Limb (tissue), 2 donors: ENCODE measurements around the gene PLA2G6.
"Not testable (repeated sequence)": the region's sequence is repeated elsewhere in the genome, so short reads cannot be mapped to it uniquely, and the experiment has no call there.

Source experiments
- DNase-seq, 2 donors: peaks; one replicate each; pipeline ENCODE4 v3.0.0-alpha.2; 2016; ENCODE audit errors: extremely low spot score in 2 of 2

Gene PLA2G6

DNA sequence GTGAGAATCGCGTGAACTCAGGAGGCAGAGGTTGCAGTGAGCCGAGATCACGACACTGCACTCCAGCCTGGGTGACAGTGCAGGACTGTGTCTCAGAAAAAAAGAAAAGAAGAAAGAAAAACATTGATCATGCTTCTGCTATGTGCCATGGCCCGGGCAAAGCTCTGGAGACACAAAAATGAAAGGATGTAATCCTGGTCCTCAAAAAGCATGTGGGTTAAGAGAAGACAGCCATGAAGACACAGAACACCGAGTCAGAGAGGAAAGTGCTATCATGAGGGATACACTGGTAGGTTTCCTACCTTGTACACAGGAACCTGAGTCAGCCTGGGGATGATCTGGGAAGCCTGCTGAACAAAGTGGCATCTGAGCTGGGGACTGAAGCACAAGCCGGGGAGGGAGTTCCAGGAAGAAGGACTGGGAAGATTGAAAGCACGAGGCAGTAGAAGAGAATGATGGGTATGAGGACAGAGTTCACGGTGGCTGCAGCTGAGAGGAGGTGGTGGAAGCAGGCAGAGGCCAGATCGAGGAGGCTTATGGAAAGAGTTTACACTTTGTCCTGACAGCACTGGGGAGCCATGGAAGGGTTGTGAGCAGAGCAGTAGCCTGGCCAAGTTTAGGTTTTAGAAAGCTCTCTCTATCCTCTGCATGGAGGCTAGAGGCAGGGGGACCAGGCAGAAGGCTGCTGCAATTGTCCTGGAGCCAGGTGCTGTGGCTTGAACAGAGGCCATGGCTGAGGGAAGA lies 10.3 kb upstream of the PLA2G6 start:
- no peak for DNase-seq

DNA sequence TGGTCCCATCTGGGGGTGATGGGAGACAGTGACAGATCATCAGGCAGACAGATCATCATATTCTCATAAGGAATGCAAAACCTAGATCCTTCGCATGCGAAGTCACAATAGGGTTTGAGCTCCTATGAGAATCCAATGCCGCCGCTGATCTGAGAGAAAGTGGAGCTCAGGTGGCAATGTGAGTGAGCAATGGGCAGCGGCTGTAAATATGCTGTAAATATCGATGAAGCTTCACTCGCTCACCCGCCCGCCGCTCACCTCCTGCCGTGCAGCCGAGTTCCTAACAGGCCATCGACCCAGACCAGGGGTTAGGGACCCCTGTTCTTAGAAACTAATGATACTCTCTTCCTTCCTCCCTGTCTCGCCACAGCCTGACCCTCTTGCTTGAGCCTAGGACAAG lies 9.4 kb upstream of the PLA2G6 start:
- peak in 1 of 2 donors; percentile 17 for DNase-seq

DNA sequence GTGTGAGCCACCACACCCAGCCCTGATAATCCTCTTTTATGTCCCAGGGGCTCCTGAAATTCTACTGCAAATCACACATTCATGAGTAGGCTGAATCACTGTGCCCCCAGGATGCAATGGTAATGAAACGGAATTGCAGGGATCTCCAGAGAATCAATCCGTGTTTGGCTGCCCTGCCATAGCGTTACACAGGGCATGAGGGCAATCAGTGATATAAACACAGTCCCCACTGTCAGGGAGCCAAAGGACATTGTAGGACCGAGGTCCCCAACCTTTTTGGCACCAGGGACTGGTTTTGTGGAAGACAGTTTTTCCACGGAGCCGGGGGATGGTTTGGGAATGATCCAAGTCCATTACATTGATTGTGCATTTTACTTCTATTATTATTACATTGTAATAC lies 9.0 kb upstream of the PLA2G6 start:
- no peak for DNase-seq

DNA sequence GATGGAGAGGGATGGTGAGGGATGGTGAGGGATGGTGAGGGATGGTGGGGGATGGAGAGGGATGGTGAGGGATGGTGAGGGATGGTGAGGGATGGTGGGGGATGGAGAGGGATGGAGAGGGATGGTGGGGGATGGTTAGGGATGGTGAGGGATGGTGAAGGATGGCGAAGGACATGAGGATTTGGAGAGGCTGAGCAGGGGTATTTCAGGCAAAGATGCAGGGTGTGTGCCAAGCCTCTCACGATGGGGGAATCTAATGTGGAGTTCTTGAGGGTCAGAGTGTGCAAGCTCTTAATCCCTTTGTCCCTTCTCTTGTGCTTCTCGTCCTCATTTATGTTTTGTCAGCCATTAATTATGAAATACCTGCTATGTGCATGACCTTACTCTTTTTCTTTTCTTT lies 7.5 kb upstream of the PLA2G6 start:
- no peak for DNase-seq

DNA sequence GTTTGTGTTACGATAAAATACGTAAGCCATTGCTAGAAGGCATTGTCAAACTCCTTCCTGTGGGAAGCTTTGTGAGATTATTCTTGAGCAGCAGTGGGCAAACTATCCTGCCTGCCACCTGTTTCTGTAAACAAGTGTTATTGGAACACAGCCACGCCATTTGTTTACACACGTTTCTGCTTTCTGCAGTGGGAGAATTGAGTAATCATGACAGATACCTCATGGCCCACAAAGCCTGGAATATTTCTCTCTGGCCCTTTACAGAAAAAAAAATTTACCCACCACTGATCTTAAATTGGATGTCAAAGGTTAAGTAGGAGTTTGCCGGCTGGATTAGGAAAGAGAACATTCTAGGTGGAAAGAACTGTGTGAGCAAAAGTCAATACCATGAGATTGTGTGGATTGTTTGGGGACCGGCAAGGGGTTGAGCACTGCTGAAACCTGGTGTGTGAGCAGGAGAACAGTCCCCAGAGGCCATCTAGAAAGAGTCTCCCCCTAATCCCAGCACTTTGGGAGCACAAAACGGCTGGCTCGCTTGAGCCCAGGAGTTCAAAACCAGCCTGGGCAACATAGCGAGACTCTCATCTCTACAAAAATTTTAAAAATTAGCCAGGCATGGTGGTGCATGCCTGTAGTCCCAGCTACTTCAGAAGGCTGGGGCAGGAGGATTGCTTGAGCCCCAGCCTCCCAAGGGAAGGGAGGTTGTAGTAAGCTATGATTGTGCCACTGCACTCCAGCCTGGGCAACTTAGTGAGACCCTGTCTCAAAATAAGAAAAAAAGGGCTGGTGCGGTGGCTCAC lies 6.0 kb upstream of the PLA2G6 start:
- DNase-seq = no peak

DNA sequence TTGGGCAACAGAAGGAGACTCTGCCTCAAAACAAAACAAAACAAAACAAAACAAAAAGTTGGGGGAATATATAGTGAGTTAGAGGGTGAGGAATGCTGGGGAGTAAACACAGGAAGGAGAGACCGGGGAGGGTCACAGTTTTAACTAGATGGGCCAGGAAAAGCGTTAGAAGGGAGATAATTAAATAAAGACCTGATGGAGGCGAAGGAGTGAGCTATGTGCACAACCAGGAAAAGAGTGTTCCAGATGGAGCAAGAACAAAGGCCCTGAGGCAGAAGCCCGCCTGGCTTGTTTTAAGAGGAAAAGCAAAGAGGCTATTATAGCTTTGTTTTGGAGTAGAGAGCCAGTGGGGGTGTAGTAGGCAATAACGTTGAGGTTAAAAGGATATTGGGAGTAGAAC lies 4.8 kb upstream of the PLA2G6 start:
- no peak for DNase-seq

DNA sequence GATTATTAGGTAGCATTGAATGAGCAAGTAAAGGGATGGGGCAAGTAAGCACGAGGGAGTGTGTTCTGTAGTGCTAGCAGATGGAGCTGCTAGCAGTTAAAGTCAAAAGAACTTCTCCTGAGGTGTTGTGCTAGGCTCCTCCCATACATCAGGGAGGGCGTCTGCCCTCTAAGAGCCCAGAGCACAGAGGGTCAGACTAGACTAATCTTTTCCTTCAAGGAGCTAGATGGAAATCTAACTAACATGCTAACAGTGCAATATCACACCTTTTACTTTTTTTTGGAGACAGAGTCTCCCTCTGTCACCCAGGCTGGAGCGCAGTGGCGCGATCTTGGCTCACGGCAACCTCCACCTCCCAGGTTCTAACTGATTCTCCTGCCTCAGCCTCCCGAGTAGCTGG lies 3.2 kb upstream of the PLA2G6 start:
- DNase-seq = no peak

DNA sequence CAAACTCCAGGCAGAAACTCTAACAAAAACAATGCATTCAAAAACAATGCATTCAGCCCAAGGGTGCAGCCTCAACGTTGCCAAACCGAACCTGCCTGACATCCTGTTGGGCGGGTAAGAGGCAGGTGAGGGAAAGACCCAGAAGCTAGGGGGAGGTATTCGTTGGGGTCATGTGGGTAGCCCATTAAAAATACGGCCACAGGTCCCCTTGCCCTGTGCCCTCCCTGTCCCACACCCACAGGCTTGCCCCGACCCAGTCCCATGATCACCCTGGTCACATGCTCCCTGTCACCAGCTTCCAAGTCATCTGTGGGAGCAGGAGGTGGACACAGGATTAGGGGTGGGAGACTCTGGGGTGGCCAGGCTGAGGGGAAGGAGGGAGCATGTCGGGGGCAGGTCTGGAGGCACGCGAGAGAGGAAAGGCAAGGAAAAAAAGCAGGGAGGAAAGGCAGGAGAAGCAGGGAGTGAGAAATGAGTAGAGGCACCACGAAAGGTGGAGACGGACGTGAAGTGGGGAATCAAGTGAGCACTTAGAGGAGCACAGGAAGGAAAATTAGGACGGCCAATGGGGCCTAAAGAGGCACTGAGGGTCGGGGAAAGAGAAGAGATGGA lies 683 bp downstream of the PLA2G6 start:
- DNase-seq = no peak

DNA sequence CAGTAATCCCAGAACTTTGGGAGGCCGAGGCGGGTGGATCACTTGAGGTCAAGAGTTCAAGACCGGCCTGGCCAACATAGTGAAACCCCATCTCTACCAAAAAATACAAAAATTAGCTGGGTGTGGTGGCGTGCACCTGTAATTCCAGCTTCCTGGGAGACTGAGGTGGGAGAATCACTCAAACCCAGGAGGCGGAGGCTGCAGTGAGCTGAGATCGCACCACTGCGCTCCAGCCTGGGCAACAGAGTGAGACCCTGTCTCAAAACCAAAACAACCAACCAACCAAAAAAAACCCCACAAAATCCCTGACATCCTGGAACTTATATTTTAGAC lies 3.1 kb downstream of the PLA2G6 start:
- not testable (repeated sequence) for DNase-seq

DNA sequence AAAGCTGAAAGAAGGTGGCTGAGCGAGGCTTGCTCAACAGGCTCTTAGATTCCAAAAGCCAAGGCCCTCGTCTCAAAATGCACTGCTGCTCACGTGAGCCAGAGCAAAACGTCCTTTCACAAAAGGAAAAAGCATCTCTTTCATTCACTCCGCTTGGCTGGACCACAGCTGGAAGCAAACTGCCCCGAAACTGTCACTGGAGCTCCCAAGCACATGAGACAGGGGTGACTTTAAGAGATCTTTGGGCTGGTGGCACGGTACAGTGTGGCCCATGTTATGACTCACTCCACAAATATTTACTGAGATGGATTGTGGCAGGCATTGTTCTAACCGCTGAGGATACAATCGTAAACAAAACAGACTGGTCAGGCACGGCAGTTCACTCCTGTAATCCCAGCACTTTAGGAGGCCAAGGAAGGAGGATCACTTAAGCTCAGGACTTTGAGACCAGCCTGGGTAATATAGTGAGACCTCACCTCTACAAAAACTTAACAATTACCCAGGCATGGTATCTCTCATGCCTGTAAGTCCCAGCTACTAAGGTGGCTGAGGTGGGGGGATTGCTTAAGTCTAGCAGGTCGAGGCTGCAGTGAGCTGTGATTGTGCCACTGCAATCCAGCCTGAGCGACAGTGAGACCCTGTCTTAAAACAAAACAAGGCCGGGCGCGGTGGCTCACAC lies 3.6 kb downstream of the PLA2G6 start:
- no peak for DNase-seq

DNA sequence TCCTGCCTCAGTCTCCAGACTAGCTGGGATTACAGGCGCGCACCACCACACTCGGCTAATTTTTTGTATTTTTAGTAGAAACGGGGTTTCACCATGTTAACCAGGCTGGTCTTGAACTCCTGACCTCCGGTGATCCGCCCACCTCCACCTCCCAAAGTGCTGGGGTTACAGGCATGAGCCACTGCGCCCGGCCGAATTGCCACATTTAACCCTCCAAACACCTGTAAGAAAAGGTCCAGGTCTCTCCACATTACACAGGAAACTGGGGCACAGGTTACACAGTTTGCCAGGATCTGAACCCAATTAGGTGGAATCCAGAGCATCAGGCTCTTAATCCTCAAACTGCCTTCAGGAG lies 4.1 kb downstream of the PLA2G6 start:
- DNase-seq = not testable (repeated sequence)

DNA sequence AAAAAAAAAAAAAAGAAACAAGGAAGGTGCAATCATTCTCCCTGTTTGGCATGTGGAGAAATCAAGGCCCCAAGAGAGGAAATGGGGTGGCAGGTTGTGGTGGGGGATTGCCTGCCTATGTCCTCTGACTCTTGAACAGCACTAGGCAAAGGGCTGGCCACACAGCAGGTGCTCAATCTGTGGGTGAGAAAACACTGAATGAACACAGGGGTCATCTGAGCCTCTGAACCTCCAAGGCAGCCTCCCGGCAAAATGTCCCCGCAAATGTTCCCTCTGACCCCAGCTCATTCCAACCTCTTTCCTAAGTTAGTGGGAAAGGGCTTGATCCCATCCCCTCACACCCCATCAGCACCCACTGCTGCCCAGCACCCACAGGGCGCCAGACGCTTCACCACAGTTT lies 4.6 kb downstream of the PLA2G6 start:
- no peak for DNase-seq

DNA sequence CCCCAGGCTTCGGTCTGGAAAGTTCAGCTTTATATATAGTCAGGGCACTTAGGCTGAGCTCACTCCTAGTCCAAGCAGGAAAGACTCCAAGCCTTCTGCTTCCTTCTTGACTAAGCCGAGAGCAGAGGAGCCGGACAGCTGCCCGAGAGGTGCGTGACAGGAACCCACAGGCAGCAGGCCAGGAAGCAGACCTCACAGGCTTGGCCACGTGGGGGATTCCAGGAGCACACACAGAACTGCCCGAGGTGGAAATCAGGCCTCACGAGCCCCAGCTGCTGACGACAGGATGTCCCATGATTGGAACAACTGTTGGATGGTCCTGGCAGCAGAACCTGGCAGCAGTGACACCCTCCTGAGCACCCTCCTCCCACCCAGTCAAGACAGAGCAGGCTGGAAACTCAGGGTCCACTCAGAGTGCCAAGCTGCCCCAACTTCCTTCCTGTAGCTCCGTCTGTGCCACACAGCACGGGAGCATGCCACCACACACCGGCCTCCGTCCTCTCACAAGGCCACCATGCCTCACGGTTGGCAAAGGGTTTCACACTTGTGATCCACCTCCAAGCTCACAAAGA lies 5.4 kb downstream of the PLA2G6 start:
- DNase-seq = peak in 1 of 2 donors; percentile 46

DNA sequence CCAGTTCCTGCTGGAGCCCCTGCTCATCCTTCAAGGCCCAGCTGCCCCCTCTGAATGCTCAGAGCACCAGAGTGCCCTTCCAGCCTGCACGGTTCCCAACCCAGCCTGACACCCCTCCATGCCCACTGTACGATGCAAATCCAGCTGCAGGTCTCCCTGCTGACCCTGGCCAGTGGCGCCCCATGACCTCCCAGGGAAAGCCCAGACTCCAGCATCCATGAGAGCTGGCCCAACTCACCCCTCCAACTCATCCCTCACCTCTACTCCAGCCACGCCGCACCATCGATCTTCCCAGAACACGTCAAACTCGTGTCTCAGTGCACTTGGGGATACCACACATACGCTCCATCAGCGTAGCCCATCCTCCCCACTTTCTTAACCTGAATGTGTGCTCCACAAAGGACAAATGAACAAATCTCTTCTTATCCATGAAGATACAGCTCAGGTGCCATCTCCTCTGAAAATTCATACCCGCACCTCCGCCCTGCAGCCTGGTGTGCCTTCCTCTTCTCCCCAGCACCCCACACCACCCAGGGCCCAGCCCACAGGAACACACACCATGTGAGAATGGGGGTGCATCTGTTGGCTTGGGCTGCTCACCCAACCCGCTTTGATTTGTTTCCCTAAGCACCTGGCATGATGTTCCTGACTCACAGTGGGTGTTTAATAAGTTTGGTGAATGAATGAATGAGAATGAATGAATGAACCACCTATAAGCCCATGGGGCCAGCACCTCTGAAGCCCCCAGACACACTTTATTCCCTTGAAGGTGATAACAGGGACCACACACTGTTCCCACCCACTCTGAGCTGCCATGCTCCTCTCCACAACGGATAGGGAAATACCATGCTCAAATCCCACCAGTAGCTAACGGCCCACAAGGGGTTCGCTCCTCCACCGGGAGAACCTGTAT lies 6.2 kb downstream of the PLA2G6 start:
- DNase-seq = no peak

DNA sequence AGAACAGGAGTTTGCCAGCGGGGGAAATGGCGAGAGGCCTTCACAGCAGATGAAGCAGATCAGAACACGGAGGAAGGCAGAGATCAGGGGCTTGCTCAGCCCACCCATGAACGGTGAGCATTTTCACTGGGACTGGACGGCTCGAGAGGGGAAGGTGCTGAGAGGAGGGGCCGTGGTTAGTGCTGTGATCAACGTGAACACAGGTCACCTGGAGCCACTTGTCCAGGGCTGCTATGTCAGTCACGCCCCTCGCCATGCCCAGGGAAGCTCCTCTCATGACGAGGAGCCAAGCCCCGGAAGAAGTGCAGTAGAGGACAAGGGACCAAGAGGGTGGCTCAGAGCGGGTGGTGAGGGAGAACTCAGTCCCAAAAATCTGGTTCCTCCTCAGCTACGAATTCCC lies 7.0 kb downstream of the PLA2G6 start:
- DNase-seq = no peak

DNA sequence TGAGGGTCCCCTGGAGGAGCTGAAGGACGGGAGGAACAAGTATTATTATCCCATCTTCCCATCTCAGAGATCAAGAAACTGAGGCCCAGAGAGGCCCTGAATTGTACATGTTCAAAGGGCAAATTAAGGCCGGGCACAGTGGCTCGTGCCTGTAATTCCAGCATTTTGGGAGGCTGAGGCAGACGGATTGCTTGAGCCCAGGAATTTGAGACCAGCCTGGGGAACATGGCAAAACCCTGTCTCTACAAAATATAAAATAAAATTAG lies 8.1 kb downstream of the PLA2G6 start:
- DNase-seq = no peak

DNA sequence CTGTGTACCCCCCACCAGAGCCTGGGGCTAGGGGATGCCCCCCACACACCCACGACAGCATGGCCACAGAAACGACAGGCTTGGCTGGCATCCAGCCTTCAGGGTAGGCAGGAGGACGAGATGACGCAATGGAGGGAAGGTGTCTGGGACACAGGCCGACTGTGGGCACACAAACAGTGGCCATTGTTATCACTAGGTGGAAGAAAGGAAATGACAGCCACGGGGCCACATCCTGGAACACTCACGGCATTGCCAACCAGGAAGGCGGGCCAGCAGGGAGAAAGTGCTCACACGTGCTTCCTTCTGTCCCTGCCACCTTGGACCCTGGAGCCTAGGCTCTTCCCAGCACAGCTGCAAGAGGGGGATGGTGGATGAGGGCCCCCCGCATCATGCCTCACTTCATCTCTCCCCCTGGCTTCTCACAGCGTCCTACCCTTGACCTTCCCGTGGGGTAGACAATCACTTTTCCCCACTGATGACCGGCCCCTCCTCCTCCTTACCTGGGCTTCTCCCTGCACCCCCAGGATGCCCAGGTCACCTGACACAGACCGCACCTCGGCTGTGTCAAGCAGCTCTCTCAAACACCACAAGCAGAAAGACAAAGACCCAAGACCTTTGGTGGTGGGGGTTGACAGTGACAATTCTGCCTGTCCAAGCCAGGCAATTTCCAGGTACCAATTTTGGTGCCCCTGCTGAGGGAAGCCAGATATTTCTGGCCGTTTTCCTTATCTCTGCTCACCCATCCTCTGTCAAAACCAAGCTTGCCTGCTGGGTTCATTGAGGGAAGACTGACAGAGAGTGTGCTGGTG lies 8.6 kb downstream of the PLA2G6 start:
- peak in 1 of 2 donors; percentile 64 for DNase-seq

DNA sequence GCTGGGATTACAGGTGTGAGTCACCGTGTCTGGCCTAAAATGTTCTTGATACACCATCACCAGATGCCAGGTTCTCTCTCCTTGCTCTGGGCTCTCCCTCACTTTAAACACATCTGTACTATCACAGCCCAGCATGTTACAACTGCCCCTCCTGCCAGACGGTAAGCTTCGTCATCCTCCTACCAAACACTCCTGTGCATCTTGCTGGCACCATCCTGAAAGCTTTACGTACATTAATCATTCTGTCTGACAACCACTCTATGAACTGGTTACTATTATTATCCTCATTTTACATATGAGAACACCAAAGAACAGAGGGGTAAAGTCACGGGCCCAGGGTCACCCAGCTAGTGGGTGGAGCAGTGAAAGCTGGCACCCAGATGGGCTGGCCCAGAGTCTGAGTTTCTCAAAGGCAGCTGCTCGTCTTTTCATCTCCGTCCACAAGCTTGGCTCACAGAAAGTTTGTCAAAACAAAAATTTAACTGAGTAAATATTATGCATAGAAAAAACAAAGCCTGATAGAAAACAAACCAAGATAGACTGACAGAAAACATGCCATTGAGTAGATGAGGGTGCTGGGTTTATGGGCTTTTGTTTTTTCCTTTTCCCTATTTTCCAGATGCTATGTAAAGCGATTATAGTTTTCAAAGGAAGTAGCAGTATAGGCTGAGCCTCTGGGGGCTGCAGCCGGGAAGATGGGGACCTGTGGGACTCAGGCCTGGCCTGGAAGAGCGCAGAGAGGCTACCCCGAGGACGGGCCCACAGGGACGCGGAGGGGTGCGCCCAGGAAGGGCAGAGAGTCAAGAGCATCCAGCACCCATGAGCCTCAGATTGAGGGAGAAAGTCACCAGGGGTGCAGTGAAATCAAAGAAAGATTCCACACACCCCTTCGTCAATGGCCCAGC lies 9.5 kb downstream of the PLA2G6 start:
- DNase-seq = no peak

DNA sequence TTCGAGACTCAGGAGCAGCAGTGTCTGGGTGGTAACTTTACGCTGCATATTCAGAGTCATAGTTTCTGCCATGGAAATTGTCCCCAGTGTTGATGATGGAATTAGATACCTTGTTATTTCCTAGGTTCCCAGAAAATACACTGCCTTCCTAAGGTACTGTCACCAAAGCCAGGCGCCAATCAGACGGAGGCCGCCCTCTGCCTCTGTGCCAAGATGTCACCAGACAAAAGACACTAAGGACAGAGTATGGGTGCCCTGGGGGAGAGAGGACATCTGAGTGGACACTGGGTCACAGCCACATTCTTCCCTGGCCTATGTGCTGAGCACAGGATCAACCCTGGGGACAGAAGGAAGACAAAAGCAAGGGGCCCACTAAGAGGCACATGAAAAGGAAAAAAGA lies 11.2 kb downstream of the PLA2G6 start:
- DNase-seq = no peak
